SK-N-SH (cell line): ENCODE measurements around the gene TTC39A.

ENCODE experiments used
- EZH2phosphoT487 ChIP-seq: fragments of 200-600 bp; sonication (generic); IDR thresholded peaks from 2 replicates; pipeline ENCODE4 v1.6.1; 2017; ENCODE audit warnings: low read depth, mixed run types, mild to moderate bottlenecking, antibody characterized with exemption, moderate library complexity, borderline replicate concordance
- JUND ChIP-seq: IDR thresholded peaks from 2 replicates; pipeline ENCODE4 v1.4.0; 2012
- POLR2AphosphoS5 ChIP-seq: IDR thresholded peaks from 2 replicates; pipeline ENCODE4 v1.6.1; 2012; ENCODE audit warnings: low read depth, low read length
- TAF1 ChIP-seq: IDR thresholded peaks from 2 replicates; pipeline ENCODE4 v1.6.1; 2012; ENCODE audit warnings: low read depth, mild to moderate bottlenecking, low read length, moderate library complexity, borderline replicate concordance
- TCF12 ChIP-seq: IDR thresholded peaks from 2 replicates; pipeline ENCODE4 v1.4.0; 2012
- TF ChIP-seq, protein P1 (sequence below): fragments of 200-600 bp; sonication (generic); IDR thresholded peaks from 2 replicates; pipeline ENCODE4 v1.6.1; 2017; ENCODE audit warnings: antibody characterized with exemption, mild to moderate bottlenecking, moderate library complexity
- TF ChIP-seq, protein P2 (sequence below): IDR thresholded peaks from 2 replicates; pipeline ENCODE4 v1.4.0; 2012; ENCODE audit warnings: low read depth, borderline replicate concordance

DNA sequence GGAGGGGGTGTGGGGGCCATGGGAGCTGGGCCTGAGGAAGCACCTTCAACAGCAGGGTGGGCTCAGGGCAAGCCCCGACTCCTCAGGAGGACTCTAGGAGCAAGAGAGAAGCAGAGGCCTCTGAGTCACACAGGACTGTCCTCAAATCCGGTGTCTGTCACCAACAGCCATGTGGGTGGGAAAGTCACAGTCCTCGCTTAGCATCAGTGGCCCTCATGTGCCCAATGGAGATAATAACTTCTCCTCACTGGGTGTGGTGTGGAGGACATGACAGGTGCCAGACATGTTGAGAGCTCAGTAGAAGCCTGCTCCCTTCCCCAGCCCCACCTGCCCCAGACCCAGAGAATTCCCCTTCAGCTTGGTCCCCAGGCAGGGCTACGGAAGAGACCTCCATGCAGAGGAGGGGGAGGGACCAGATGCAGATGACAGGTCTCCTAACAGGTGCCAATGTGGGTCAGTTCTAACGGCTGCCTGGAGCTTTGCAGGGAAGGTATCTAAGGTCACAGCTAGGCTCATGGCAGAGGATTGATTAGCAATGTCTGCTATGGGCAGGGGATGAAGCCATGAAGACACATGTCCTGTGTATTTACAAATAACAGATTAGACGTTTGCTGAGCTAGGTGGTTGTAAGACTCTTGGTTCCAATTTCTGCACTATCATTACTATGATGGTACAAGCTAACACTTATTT lies 30.2 kb downstream of the TTC39A start:
- TF ChIP-seq TAF1 (no peak), POLR2AphosphoS5 (no peak), JUND (no peak), TCF12 (no peak), EZH2phosphoT487 (no peak)
- TF ChIP-seq, protein P1, sequence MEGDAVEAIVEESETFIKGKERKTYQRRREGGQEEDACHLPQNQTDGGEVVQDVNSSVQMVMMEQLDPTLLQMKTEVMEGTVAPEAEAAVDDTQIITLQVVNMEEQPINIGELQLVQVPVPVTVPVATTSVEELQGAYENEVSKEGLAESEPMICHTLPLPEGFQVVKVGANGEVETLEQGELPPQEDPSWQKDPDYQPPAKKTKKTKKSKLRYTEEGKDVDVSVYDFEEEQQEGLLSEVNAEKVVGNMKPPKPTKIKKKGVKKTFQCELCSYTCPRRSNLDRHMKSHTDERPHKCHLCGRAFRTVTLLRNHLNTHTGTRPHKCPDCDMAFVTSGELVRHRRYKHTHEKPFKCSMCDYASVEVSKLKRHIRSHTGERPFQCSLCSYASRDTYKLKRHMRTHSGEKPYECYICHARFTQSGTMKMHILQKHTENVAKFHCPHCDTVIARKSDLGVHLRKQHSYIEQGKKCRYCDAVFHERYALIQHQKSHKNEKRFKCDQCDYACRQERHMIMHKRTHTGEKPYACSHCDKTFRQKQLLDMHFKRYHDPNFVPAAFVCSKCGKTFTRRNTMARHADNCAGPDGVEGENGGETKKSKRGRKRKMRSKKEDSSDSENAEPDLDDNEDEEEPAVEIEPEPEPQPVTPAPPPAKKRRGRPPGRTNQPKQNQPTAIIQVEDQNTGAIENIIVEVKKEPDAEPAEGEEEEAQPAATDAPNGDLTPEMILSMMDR: no peak
- TF ChIP-seq, protein P2, sequence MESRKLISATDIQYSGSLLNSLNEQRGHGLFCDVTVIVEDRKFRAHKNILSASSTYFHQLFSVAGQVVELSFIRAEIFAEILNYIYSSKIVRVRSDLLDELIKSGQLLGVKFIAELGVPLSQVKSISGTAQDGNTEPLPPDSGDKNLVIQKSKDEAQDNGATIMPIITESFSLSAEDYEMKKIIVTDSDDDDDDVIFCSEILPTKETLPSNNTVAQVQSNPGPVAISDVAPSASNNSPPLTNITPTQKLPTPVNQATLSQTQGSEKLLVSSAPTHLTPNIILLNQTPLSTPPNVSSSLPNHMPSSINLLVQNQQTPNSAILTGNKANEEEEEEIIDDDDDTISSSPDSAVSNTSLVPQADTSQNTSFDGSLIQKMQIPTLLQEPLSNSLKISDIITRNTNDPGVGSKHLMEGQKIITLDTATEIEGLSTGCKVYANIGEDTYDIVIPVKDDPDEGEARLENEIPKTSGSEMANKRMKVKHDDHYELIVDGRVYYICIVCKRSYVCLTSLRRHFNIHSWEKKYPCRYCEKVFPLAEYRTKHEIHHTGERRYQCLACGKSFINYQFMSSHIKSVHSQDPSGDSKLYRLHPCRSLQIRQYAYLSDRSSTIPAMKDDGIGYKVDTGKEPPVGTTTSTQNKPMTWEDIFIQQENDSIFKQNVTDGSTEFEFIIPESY: no peak
